BJ (cell line): ENCODE measurements around the gene APPBP2. TPM values are rescaled to one million over a fixed set of nuclear protein-coding genes. Genes with fewer than 3 reads are reported as not detected.

ENCODE experiments used
- CTCF ChIA-PET: fragments of 350-600 bp; formaldehyde crosslinking; extraction: SDS; loops from one replicate; lab custom pipeline; 2021; ENCODE audit warnings: antibody characterized with exemption, inconsistent platforms; lab: Yijun Ruan, JAX
- POLR2A ChIA-PET: fragments of 300-600 bp; sonication (Branson Sonifier 250); formaldehyde crosslinking; extraction: SDS; loops from one replicate; lab custom pipeline; 2021; ENCODE audit warnings: antibody characterized with exemption; lab: Charles Lee
- DNase-seq: peaks from one replicate; pipeline ENCODE4 v3.0.0-alpha.2; 2011; ENCODE audit warnings: low read depth
- H3K27me3 ChIP-seq: 2 replicates; pipeline ENCODE4 v1.6.0; 2011; ENCODE audit warnings: low read length; ENCODE audit not compliant: control insufficient read depth, insufficient read depth
- H3K36me3 ChIP-seq: 2 replicates; pipeline ENCODE4 v1.5.1; 2011; ENCODE audit warnings: low read length; ENCODE audit not compliant: control insufficient read depth, insufficient read depth
- H3K4me3 ChIP-seq: 2 replicates; pipeline ENCODE4 v1.5.1; 2011; ENCODE audit warnings: low read depth, mild to moderate bottlenecking, control low read depth, low read length
- CTCF ChIP-seq: IDR thresholded peaks from 2 replicates; pipeline ENCODE4 v1.5.1; 2011; ENCODE audit warnings: low read depth, mild to moderate bottlenecking, control low read depth, inconsistent platforms, low read length, moderate library complexity; ENCODE audit not compliant: insufficient read depth
- polyA plus RNA-seq: library from polyadenylated mRNA; depleted of rRNA; stranded (reverse); fragments of >200 nt; gene quantifications from 2 replicates; pipeline ENCODE4 v1.2.3, GENCODE V29; 2011

APPBP2 gene
- polyA plus RNA-seq, 1 experiment = 14.8 TPM

DNA sequence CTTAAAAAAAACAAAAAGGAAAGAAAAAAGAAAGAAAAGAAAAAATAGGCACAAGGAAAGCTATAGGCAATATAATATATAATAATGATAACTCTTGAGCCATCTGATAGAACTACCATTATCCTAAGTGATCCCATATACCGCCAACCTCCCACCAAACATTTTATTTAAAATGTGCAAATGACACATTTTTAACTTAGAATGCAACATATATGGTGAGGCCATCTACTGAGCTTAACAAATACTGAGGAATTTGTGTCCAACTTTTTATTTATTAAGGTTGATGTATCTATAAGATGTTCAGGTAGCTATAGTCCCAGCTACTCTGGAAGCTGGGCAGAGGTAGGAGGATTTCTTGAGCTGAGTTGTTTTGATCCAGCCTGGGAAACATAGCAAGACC, 14.4 kb upstream of the APPBP2 start:
- no peak for TF ChIP-seq CTCF
- H3K36me3 ChIP-seq = no peaks in the 10 kb centered on the region
- H3K4me3 ChIP-seq = no peak overlapping the region
- CTCF ChIA-PET = interaction anchor here (0.7 to 0.9 kb wide), 2 partner anchors 15 to 22 kb away, joined by 3 to 4 read pairs; partner anchors contain the start of gene APPBP2
- H3K27me3 ChIP-seq = no peaks in the 10 kb centered on the region
- POLR2A ChIA-PET = no interaction called here
- no peak for DNase-seq

DNA sequence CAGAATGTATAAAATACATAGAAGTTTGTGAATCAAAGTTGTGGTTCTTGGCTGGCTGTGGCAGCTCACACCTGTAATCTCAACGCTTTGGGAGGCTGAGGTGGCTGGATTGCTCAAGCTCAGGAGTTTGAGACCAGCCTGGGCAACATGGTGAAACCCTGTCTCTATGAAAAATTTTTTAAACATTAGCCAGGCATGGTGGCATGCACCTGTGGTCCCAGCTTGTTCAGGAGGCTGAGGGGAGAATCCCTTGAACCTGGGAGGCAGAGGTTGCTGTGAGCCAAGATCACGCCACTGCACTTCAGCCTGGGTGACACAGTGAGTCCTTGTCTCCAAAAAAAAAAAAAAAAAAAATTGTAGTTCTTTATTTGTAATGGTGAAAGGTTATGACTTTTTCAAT, 13.8 kb upstream of the APPBP2 start:
- H3K36me3 ChIP-seq = no peaks in the 10 kb centered on the region
- POLR2A ChIA-PET = no interaction called here
- H3K4me3 ChIP-seq = no peak overlapping the region
- no peak for DNase-seq
- CTCF ChIA-PET = interaction anchor here (0.7 kb wide), 1 partner anchor 23 kb away, joined by 3 read pairs; no protein-coding TSS in a partner anchor
- no peak for TF ChIP-seq CTCF
- no peaks in the 10 kb centered on the region for H3K27me3 ChIP-seq

GRCh38 chr17:60538726-60539125, 12.7 kb upstream of the APPBP2 start:
- CTCF ChIA-PET = no interaction called here
- no peak for DNase-seq
- POLR2A ChIA-PET = no interaction called here
- no peak for TF ChIP-seq CTCF
- Histone ChIP-seq H3K27me3 (no peaks in the 10 kb centered on the region), H3K4me3 (no peak overlapping the region), H3K36me3 (no peaks in the 10 kb centered on the region)

DNA sequence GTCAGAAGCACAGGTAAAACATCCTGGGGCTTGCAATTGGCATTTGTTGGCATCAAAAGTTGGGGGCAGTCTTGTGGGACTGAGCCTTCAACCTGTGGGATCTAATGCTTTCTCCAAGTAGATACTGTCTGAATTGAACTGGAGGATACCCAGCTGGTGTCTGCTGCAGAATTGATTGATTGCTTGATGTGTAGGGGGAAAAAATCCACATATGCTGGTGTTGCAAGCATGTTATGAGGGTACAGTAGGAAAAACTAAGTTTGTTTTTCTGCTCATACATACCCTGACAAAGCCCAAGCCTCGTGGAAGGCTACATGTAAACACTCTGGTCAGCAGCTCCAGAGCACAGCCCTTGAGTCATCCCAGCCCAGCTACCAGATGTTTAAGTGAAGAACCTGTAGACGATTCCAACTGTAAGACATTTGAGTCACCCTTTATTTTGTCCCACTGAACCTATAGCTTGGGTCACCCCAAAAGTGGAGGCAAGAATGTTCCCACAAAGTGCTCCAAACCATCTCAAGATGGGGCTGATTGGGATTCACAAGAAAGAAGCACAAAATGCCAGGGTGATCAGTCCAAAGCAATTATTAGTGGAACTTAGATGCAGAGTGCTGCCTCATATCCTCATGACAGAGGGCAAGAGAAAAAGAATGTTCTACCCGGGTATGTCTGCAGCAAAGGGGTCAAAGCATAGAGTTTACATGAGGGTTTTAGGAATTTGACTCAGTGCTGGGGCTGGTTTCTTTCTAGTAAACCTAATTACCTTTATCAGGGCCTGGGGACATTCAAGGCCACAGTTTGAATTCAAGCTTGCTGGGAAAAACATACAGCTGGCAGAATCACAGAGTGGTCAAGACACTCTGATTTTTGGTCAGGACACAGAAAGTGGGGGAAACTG, 9.6 kb upstream of the APPBP2 start:
- H3K4me3 ChIP-seq = no peak overlapping the region
- CTCF ChIA-PET = interaction anchor here (0.6 to 1.8 kb wide), 4 partner anchors 9 to 37 kb away, joined by 3 to 5 read pairs (median 4); partner anchors contain the start of gene APPBP2
- H3K27me3 ChIP-seq = no peaks in the 10 kb centered on the region
- no peak for DNase-seq
- POLR2A ChIA-PET = interaction anchor here (0.6 kb wide), 3 partner anchors 21 to 1328 kb away, joined by 3 to 19 read pairs (median 3); no protein-coding TSS in a partner anchor
- no peaks in the 10 kb centered on the region for H3K36me3 ChIP-seq
- TF ChIP-seq CTCF = no peak

DNA sequence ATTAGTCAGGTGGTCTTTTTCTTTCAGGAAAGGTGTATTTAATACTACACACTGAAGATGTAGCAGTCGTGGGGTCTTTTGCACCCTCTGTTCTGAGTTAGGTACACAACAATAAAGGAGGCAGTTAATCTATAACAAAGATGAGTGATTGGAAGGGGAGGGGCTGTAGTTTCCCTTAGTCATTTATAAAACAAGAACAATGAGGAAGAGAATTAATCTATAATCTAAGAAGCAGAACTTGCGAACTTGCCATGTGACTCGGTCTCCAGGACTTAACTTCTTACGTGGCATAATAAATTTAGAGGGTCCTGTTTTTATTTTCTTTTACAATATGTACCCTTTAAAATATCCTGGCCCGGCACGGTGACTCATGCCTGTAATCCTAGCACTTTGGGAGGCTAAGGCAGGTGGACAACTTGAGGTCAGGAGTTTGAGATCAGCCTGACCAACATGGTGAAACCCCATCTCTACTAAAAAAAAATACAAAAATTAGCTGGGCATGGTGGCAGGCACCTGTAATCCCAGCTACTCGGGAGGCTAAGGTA, 8.6 kb upstream of the APPBP2 start:
- Histone ChIP-seq H3K36me3 (no peaks in the 10 kb centered on the region), H3K4me3 (no peak overlapping the region), H3K27me3 (no peaks in the 10 kb centered on the region)
- POLR2A ChIA-PET = no interaction called here
- DNase-seq = no peak
- CTCF ChIA-PET = interaction anchor here (0.8 to 1.8 kb wide), 3 partner anchors 8 to 38 kb away, joined by 3 to 5 read pairs (median 3); partner anchors contain the start of gene APPBP2
- no peak for TF ChIP-seq CTCF
